DMS 273 (cell line): ENCODE measurements around the gene BCL7C.
"Not testable (repeated sequence)": the region's sequence is repeated elsewhere in the genome, so short reads cannot be mapped to it uniquely, and the experiment has no call there.

Experiments used
- DNase-seq: peaks from one replicate; lab custom pipeline; 2025; ENCODE audit not compliant: unreplicated experiment; lab: John Stamatoyannopoulos, UW

BCL7C gene

GRCh38 chr16:30870904-30871303, 23.0 kb downstream of the BCL7C start:
- DNase-seq, result no peak

GRCh38 chr16:30867747-30868146, 26.1 kb downstream of the BCL7C start:
- DNase-seq, result peak; percentile 27

- DNase-seq, result no peak
These were observed 27.8 kb downstream of the BCL7C start for GRCh38 chr16:30866031-30866430.

- DNase-seq, result not testable (repeated sequence)
These were observed 30.7 kb downstream of the BCL7C start for GRCh38 chr16:30863178-30863577.

- not testable (repeated sequence) for DNase-seq
These were observed 33.1 kb downstream of the BCL7C start for GRCh38 chr16:30860729-30861128.

GRCh38 chr16:30858829-30859423, 35.0 kb downstream of the BCL7C start:
- DNase-seq, result no peak

GRCh38 chr16:30858111-30858495, 35.8 kb downstream of the BCL7C start:
- DNase-seq, result no peak

- no peak for DNase-seq
These were observed 40.1 kb downstream of the BCL7C start for GRCh38 chr16:30853758-30854157.

- no peak for DNase-seq
These were observed 43.6 kb downstream of the BCL7C start for GRCh38 chr16:30850246-30850645.

GRCh38 chr16:30846649-30847402, 47.1 kb downstream of the BCL7C start:
- no peak for DNase-seq

- peak; percentile 93 for DNase-seq
These were observed 49.0 kb downstream of the BCL7C start for GRCh38 chr16:30844671-30845449.

- DNase-seq, result no peak
These were observed 49.6 kb downstream of the BCL7C start for GRCh38 chr16:30844346-30844670.

- DNase-seq, result no peak
These were observed 50.4 kb downstream of the BCL7C start for GRCh38 chr16:30843501-30843900.

- no peak for DNase-seq
These were observed 50.9 kb downstream of the BCL7C start for GRCh38 chr16:30842971-30843370.

GRCh38 chr16:30841332-30841731, 52.5 kb downstream of the BCL7C start:
- DNase-seq, result no peak

GRCh38 chr16:30840611-30841010, 53.3 kb downstream of the BCL7C start:
- no peak for DNase-seq

GRCh38 chr16:30839523-30840227, 54.2 kb downstream of the BCL7C start:
- DNase-seq, result no peak

- peak; percentile 24 for DNase-seq
These were observed 54.9 kb downstream of the BCL7C start for GRCh38 chr16:30838876-30839471.

GRCh38 chr16:30837904-30838303, 56.0 kb downstream of the BCL7C start:
- DNase-seq, result no peak
